Epithelial cell of esophagus (primary cell): ENCODE data around the gene CRY1.

Source experiments
- DNase-seq: peaks from one replicate; pipeline ENCODE4 v3.0.0; 2010; ENCODE audit warnings: low read depth
- H3K4me3 ChIP-seq: 2 replicates; pipeline ENCODE4 v1.5.1; 2011; ENCODE audit warnings: mild to moderate bottlenecking, low read length, control low read depth
- TF ChIP-seq, protein P1 (sequence below): IDR thresholded peaks from 2 replicates; pipeline ENCODE4 v1.5.1; 2011; ENCODE audit warnings: low read depth, mild to moderate bottlenecking, low read length, control low read depth, inconsistent platforms; ENCODE audit not compliant: insufficient read depth; ENCODE audit errors: missing control alignments

CRY1 gene

DNA sequence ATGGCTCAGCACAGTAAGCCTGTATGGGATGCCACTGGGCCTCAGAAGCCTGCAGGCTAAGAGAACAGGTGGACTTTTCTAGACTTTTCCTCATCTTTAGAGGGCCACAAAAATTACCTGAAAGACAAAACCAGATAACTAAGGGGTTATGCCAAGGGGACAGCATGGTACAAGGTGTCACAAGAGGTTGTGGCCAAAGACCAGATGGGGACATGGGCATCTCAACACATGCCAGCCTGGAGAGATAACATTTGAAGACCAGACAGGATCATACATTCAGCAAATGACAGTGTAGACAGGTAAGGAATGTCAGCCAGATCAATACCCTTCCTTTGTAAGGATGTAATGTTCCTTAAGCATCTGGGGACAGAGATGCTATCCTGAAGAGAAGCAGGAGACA lies 8.9 kb upstream of the CRY1 start:
- no peak overlapping the region for H3K4me3 ChIP-seq
- no peak for DNase-seq
- TF ChIP-seq, protein P1, sequence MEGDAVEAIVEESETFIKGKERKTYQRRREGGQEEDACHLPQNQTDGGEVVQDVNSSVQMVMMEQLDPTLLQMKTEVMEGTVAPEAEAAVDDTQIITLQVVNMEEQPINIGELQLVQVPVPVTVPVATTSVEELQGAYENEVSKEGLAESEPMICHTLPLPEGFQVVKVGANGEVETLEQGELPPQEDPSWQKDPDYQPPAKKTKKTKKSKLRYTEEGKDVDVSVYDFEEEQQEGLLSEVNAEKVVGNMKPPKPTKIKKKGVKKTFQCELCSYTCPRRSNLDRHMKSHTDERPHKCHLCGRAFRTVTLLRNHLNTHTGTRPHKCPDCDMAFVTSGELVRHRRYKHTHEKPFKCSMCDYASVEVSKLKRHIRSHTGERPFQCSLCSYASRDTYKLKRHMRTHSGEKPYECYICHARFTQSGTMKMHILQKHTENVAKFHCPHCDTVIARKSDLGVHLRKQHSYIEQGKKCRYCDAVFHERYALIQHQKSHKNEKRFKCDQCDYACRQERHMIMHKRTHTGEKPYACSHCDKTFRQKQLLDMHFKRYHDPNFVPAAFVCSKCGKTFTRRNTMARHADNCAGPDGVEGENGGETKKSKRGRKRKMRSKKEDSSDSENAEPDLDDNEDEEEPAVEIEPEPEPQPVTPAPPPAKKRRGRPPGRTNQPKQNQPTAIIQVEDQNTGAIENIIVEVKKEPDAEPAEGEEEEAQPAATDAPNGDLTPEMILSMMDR: no peak

DNA sequence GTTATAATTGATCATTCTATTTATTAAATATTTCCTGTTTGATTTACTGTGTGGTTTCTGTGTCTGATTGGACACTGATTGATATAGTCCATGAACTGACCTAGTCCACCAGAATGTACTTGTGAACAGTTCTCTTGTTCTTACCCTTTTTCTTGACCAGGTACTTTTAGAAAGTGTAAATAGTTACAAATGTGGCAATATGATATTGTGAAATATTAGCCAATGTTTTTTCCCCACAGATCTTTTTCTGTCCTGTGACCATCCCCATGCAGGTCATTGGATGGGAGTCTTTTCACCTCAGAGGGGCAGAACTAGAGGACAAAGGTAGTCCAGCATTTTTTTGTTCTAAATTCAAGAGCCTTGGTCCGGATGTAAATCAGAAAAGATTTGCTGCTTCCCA lies 8.3 kb upstream of the CRY1 start:
- DNase-seq: no peak
- H3K4me3 ChIP-seq: no peak overlapping the region
- TF ChIP-seq, protein P1: no peak

DNA sequence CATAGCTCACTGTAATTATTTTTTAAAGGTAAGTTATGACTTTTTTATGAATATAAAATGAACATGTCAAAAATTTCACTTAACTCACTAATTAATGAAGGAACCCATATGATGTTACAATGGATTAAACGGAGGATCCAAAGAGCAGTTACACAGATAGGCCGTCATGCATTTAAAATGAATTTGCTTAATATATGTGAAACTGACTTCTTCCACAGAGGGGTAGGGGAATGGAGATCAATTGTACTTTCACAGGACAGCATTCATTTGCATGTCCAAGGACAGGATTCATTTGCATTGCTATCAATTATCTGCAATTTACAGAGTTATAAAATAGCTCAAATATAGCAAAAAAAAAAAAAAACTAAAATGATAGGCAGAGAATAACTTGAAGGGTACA lies 6.6 kb upstream of the CRY1 start:
- no peak for DNase-seq
- H3K4me3 ChIP-seq: no peak overlapping the region
- TF ChIP-seq, protein P1: no peak

DNA sequence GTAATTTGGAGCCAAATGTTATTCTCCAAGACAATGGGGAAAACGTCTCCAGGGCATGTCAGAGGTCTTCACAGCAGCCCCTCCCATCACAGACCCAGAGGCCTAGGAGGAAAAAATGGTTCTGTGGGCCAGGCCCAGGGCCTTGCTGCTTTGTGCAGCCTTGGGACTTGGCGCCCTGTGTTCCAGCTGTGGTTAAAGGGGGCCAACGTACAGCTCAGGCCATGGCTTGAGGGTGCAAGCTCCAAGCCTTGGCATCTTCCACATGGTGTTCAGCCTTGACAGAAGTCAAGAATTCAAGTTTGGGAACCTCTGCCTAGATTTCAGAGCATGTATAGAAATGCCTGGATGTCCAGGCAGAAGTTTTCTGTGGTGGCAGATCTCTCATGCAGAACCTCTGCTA lies 3.2 kb upstream of the CRY1 start:
- DNase-seq: no peak

DNA sequence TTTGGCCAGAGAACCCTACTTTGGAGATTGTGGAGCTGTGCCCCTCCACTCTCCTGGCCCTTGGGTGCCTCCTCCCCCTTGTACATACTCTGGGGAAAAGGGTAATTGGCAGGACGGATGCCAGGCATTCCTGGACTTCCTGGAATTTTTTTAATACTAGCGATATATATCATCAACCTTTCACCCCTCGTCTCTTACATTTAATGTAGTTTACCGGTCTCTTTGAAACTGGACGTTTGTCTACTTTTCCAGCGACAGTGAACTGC lies 767 bp upstream of the CRY1 start:
- DNase-seq: no peak
- TF ChIP-seq, protein P1: no peak
- peak overlapping the region; percentile 86 for H3K4me3 ChIP-seq

More for the DNA sequence above, 3.2 kb upstream of the CRY1 start:
- no peak overlapping the region for H3K4me3 ChIP-seq
- TF ChIP-seq, protein P1: no peak

DNA sequence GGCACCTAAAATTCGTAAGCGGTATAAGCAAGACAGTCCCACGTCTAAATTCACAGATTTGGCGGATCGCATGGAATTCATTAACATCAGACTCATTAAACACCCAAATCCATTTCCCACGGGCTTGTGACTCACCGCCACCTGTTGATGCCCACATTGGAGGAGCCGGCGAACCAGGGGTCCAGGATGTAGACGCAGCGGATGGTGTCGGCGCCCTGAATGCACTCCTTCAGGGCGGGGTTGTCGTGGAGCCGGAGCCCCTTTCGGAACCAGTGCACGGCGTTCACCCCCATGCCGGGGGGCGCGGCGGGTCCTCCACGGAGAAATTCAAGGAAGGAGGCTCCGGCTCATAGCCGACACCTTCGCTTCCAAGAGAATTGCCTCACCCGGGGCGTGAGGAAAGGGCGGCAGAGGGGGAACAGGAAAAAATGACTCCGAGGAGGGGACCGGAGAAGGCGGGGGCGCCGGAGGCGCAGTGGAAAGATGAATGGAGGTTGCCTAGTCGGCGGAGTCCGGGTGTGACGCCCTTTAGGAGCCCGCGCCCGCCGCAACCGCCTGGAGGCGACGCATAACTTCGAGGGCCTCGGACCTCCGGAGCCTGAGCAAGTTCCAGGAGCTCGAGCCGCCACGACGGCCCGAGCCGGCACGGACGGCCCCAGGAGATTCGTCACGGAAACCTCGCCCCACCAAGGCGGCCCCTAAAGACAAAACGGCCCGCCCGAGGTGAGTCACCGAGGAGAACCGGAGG lies 506 bp downstream of the CRY1 start:
- DNase-seq: peak; percentile 63
- peak overlapping the region; percentile 86 for H3K4me3 ChIP-seq
- TF ChIP-seq, protein P1: no peak

DNA sequence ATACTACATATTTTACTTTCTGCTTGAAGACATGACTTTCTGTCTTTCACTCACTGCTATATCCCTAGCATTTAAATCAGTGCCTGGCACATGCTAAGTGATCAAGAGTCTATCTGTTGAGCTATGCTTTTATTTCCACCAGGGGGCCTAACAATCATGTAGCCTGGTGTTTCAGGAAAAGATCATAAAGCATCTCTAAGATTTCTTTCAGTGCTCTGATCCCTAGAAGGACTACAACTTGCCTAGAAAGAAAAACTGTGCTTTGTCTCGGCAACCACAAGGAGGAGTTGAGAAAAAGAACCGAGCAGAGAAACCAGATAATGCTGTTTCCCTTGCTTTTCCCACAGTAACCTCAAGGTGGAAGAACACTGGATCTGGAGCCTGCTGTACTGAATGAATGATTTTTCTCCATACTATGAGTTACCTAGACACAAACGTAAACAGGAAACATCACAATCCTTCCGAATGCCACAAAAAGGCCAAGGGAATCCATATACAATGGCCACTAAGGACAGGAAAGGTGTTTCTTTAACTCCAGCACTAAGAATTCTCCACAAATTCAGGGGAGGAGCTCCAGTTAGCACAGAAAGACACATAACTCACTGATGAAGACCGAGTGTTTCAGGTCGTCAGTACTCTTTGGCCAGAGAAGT lies 1.2 kb downstream of the CRY1 start:
- DNase-seq: peak; percentile 94
- peak overlapping the region; percentile 86 for H3K4me3 ChIP-seq
- TF ChIP-seq, protein P1: peak; percentile 90
